ENCODE measurements around the gene PIEZO1.
"Not testable (repeated sequence)": the region's sequence is repeated elsewhere in the genome, so short reads cannot be mapped to it uniquely, and the experiment has no call there.

The PIEZO1 gene

GRCh38 chr16:88777471-88778270 lies 7.3 kb downstream of the PIEZO1 start:
- DNase-seq (ENCODE audit: low spot score), result no peak
- in situ Hi-C loops (cut with MboI; ENCODE audit: low sequenced_read_pairs, unreplicated experiment), result no loop called here
- no peak for TF ChIP-seq CTCF (IDR thresholded peaks at IDR 0.05; ENCODE audit: borderline replicate concordance, control extremely low read depth, extremely low read depth, insufficient read depth, missing control alignments)

- in situ Hi-C loops (cut with MboI; ENCODE audit: low sequenced_read_pairs, unreplicated experiment), result no loop called here
- no peak for TF ChIP-seq CTCF (IDR thresholded peaks at IDR 0.05; ENCODE audit: borderline replicate concordance, control extremely low read depth, extremely low read depth, insufficient read depth, missing control alignments)
- DNase-seq (ENCODE audit: low spot score), result no peak
Observed at GRCh38 chr16:88775825-88776224, 9.2 kb downstream of the PIEZO1 start.

- DNase-seq (ENCODE audit: low spot score), result no peak
- TF ChIP-seq CTCF (IDR thresholded peaks at IDR 0.05; ENCODE audit: borderline replicate concordance, control extremely low read depth, extremely low read depth, insufficient read depth, missing control alignments), result no peak
- in situ Hi-C loops (cut with MboI; ENCODE audit: low sequenced_read_pairs, unreplicated experiment), result no loop called here
Observed at GRCh38 chr16:88774544-88775393, 10.3 kb downstream of the PIEZO1 start.

GRCh38 chr16:88773812-88774291 lies 11.2 kb downstream of the PIEZO1 start:
- in situ Hi-C loops (cut with MboI; ENCODE audit: low sequenced_read_pairs, unreplicated experiment), result no loop called here
- no peak for TF ChIP-seq CTCF (IDR thresholded peaks at IDR 0.05; ENCODE audit: borderline replicate concordance, control extremely low read depth, extremely low read depth, insufficient read depth, missing control alignments)
- no peak for DNase-seq (ENCODE audit: low spot score)

GRCh38 chr16:88772871-88773811 lies 11.9 kb downstream of the PIEZO1 start:
- in situ Hi-C loops (cut with MboI; ENCODE audit: low sequenced_read_pairs, unreplicated experiment), result no loop called here
- no peak for DNase-seq (ENCODE audit: low spot score)
- no peak for TF ChIP-seq CTCF (IDR thresholded peaks at IDR 0.05; ENCODE audit: borderline replicate concordance, control extremely low read depth, extremely low read depth, insufficient read depth, missing control alignments)

GRCh38 chr16:88771781-88772180 lies 13.2 kb downstream of the PIEZO1 start:
- DNase-seq (ENCODE audit: low spot score); in situ Hi-C loops (cut with MboI; ENCODE audit: low sequenced_read_pairs, unreplicated experiment): not testable (repeated sequence)

Data from GM13976 (cell line).